DOHH2 (cell line): ENCODE results near the gene SERPING1.
A peak's percentile ranks its signal among the peaks of the same experiment; 100 is the strongest.

Source experiments
- H3F3A ChIP-seq: fragments of 200-600 bp; sonication (generic), shearing (Covaris generic); 2 replicates; pipeline ENCODE4 v1.6.0; 2016; ENCODE audit warnings: antibody characterized with exemption, mild to moderate bottlenecking; ENCODE audit not compliant: control insufficient read depth, insufficient read depth
- H3K27ac ChIP-seq: fragments of 200-600 bp; sonication (generic); 2 replicates; pipeline ENCODE4 v1.5.1; 2014; ENCODE audit warnings: low read depth, mild to moderate bottlenecking, low read length, moderate library complexity
- H3K27me3 ChIP-seq: fragments of 200-600 bp; sonication (generic); 2 replicates; pipeline ENCODE4 v1.6.1; 2014; ENCODE audit warnings: mild to moderate bottlenecking, low read length, mixed read lengths; ENCODE audit not compliant: control insufficient read depth
- H3K36me3 ChIP-seq: fragments of 200-600 bp; sonication (generic); 2 replicates; pipeline ENCODE4 v1.6.1; 2014; ENCODE audit warnings: mild to moderate bottlenecking, low read length, moderate library complexity, mixed read lengths; ENCODE audit not compliant: control insufficient read depth
- H3K4me1 ChIP-seq: fragments of 200-600 bp; sonication (generic); 2 replicates; pipeline ENCODE4 v1.6.1; 2014; ENCODE audit warnings: mild to moderate bottlenecking, low read length, mixed read lengths; ENCODE audit not compliant: control insufficient read depth
- H3K4me2 ChIP-seq: fragments of 200-600 bp; sonication (generic); 2 replicates; pipeline ENCODE4 v1.6.0; 2014; ENCODE audit warnings: mild to moderate bottlenecking, low read length, moderate library complexity
- H3K4me3 ChIP-seq: fragments of 200-600 bp; sonication (generic); 2 replicates; pipeline ENCODE4 v1.5.1; 2014; ENCODE audit warnings: mild to moderate bottlenecking, low read length, mixed read lengths
- H3K79me2 ChIP-seq: fragments of 200-600 bp; sonication (generic); 2 replicates; pipeline ENCODE4 v1.6.1; 2014; ENCODE audit warnings: mild to moderate bottlenecking, low read length, mixed read lengths; ENCODE audit not compliant: control insufficient read depth
- H3K9me2 ChIP-seq: fragments of 200-600 bp; sonication (generic); replicated peaks from 2 replicates; pipeline ENCODE4 v1.6.1; 2014; ENCODE audit warnings: mild to moderate bottlenecking, low read length, mixed read lengths; ENCODE audit not compliant: control insufficient read depth
- H3K9me3 ChIP-seq: fragments of 200-600 bp; sonication (generic); 2 replicates; pipeline ENCODE4 v1.6.1; 2014; ENCODE audit warnings: antibody characterized with exemption, low read length, mixed read lengths; ENCODE audit not compliant: control insufficient read depth, insufficient read depth
- H4K20me1 ChIP-seq: fragments of 200-600 bp; sonication (generic); 2 replicates; pipeline ENCODE4 v1.6.0; 2014; ENCODE audit warnings: low read depth, mild to moderate bottlenecking, antibody characterized with exemption, low read length, moderate library complexity; ENCODE audit not compliant: control insufficient read depth, insufficient read depth
- CTCF ChIP-seq: fragments of 200-600 bp; sonication (generic); IDR thresholded peaks from one replicate; pipeline ENCODE4 v1.5.1; 2014; ENCODE audit warnings: antibody characterized with exemption, mild to moderate bottlenecking, low read depth, low read length; ENCODE audit not compliant: poor library complexity, severe bottlenecking
- EZH2phosphoT487 ChIP-seq: fragments of 200-600 bp; sonication (generic); IDR thresholded peaks from 2 replicates; pipeline ENCODE4 v1.6.1; 2017; ENCODE audit warnings: borderline replicate concordance, mild to moderate bottlenecking, antibody characterized with exemption, low read length, moderate library complexity, mixed read lengths

Gene SERPING1

GRCh38 chr11:57647960-57648800 is 50.7 kb downstream of the SERPING1 start:
- Histone ChIP-seq H3K4me3 (no peak overlapping the region), H3F3A (no peaks in the 10 kb centered on the region)
- TF ChIP-seq CTCF (no peak), EZH2phosphoT487 (no peak)

GRCh38 chr11:57648801-57649735 is 51.6 kb downstream of the SERPING1 start:
- H3K4me1 ChIP-seq, result peaks cover 31% of the 10 kb centered on the region
- no peak overlapping the region for H3K27ac ChIP-seq
- H3K4me3 ChIP-seq, result peak overlapping the region; percentile 59
- H3K9me2 ChIP-seq, result no peaks in the 10 kb centered on the region
- no peaks in the 10 kb centered on the region for H3K9me3 ChIP-seq
- peak; percentile 29; the same call in 1 of the 2 replicates for TF ChIP-seq EZH2phosphoT487
- TF ChIP-seq CTCF, result no peak
- H3K4me2 ChIP-seq, result peak overlapping the region; percentile 65
- H3F3A ChIP-seq, result no peaks in the 10 kb centered on the region
- no peaks in the 10 kb centered on the region for H3K79me2 ChIP-seq
- H4K20me1 ChIP-seq, result no peaks in the 10 kb centered on the region
- H3K36me3 ChIP-seq, result no peaks in the 10 kb centered on the region
- peaks cover 58% of the 10 kb centered on the region for H3K27me3 ChIP-seq

More at GRCh38 chr11:57647960-57648800, 50.7 kb downstream of the SERPING1 start:
- Histone ChIP-seq H3K4me2 (peak overlapping the region; percentile 65; the same call in 1 of the 2 replicates), H3K79me2 (no peaks in the 10 kb centered on the region), H3K4me1 (peaks cover 27% of the 10 kb centered on the region), H3K36me3 (no peaks in the 10 kb centered on the region), H3K9me2 (no peaks in the 10 kb centered on the region), H4K20me1 (no peaks in the 10 kb centered on the region), H3K27ac (no peak overlapping the region), H3K27me3 (peaks cover 58% of the 10 kb centered on the region), H3K9me3 (no peaks in the 10 kb centered on the region)

- Histone ChIP-seq H3K4me2 (peak within 1 kb of the TSS; percentile 65), H3K36me3 (no peaks in the 10 kb centered on the region), H4K20me1 (no peaks in the 10 kb centered on the region), H3K79me2 (no peaks in the 10 kb centered on the region), H3K4me3 (peak within 1 kb of the TSS; percentile 59), H3K9me3 (no peaks in the 10 kb centered on the region), H3K4me1 (peaks cover 31% of the 10 kb centered on the region), H3K9me2 (no peaks in the 10 kb centered on the region), H3K27ac (no peak within 1 kb of the TSS), H3F3A (no peaks in the 10 kb centered on the region), H3K27me3 (peaks cover 52% of the 10 kb centered on the region)
- TF ChIP-seq CTCF (no peak), EZH2phosphoT487 (no peak)
Observed at GRCh38 chr11:57649826-57650738, 52.6 kb downstream of the SERPING1 start, which contains the start of gene YPEL4. Gene YPEL4 (minus strand): TSS chr11:57649912. CDS start chr11:57647107, 2,805 bp downstream.
